Tibial artery (tissue), 4 donors: Measurements from ENCODE around the gene AAGAB.
"Not testable (repeated sequence)": the region's sequence is repeated elsewhere in the genome, so short reads cannot be mapped to it uniquely, and the experiment has no call there.

Experiments used
- DNase-seq, 2 donors: peaks; one replicate each; pipeline ENCODE4 v3.0.0-alpha.2; 2019
- H3K27ac ChIP-seq, 2 donors: fragments of 200-600 bp; sonication (generic) in 1 of 2; 1 replicate in 1 of 2; 2 replicates in 1 of 2; pipeline ENCODE4 v1.5.1; 2018 to 2019; ENCODE audit warnings: mild to moderate bottlenecking in 1 of 2
- H3K27me3 ChIP-seq, 2 donors: fragments of 200-600 bp; sonication (generic) in 1 of 2; one replicate each; pipeline versions ENCODE4 v1.5.1 to v1.6.0; 2016 to 2019
- H3K36me3 ChIP-seq, 3 donors: fragments of 200-600 bp; sonication (generic) in 2 of 3; one replicate each; pipeline ENCODE4 v1.5.1; 2016 to 2019; ENCODE audit warnings: mild to moderate bottlenecking in 2 of 3
- H3K4me1 ChIP-seq, 4 donors: fragments of 200-600 bp; sonication (generic) in 2 of 4; 1 replicate in 3 of 4; 2 replicates in 1 of 4; pipeline ENCODE4 v1.5.1; 2016 to 2019
- H3K4me3 ChIP-seq, 2 donors: fragments of 200-600 bp; sonication (generic) in 1 of 2; 1 replicate in 1 of 2; 2 replicates in 1 of 2; pipeline ENCODE4 v1.5.1; 2018 to 2019; ENCODE audit warnings: mild to moderate bottlenecking in 2 of 2
- H3K9me3 ChIP-seq, 3 donors: fragments of 200-600 bp; sonication (generic) in 1 of 3; one replicate each; pipeline ENCODE4 v1.5.1; 2016 to 2019
- CTCF ChIP-seq, 2 experiments: fragments of 200-600 bp in 1 of 2; fragments of 450-650 bp in 1 of 2; IDR thresholded peaks; one replicate each; pipeline ENCODE4 v1.5.1; 2017 to 2019; ENCODE audit warnings: antibody characterized with exemption in 2 of 2, mild to moderate bottlenecking in 1 of 2, moderate library complexity in 1 of 2
- intact Hi-C: fragments of 100-400 bp; cut with DNase I; formaldehyde crosslinking; loops from one replicate; pipeline ENCODE4 v1.15.0; 2023; ENCODE audit warnings: low total_unique reads

The AAGAB gene

GRCh38 chr15:67156834-67157233 is 97.6 kb downstream of the AAGAB start:
- Histone ChIP-seq H3K27ac (no peak overlapping the region), H3K9me3 (no peaks in the 10 kb centered on the region), H3K36me3 (no peaks in the 10 kb centered on the region), H3K4me3 (no peak overlapping the region), H3K27me3 (no peaks in the 10 kb centered on the region), H3K4me1 (peaks cover 0 to 12% (median 7%) of the 10 kb centered on the region in 4 donors)
- TF ChIP-seq CTCF (IDR thresholded peaks at IDR 0.05): no peak
- DNase-seq: peak in 1 of 2 donors; percentile 12
- intact Hi-C loops: no loop called here

GRCh38 chr15:67156426-67156825 is 98.0 kb downstream of the AAGAB start:
- Histone ChIP-seq H3K4me1 (peaks cover 0 to 15% (median 7%) of the 10 kb centered on the region in 4 donors), H3K4me3 (no peak overlapping the region), H3K27ac (no peak overlapping the region), H3K27me3 (no peaks in the 10 kb centered on the region), H3K9me3 (no peaks in the 10 kb centered on the region), H3K36me3 (no peaks in the 10 kb centered on the region)
- no peak for DNase-seq
- intact Hi-C loops: no loop called here
- TF ChIP-seq CTCF (IDR thresholded peaks at IDR 0.05): no peak

- H3K27ac ChIP-seq: no peak overlapping the region
- intact Hi-C loops: no loop called here
- DNase-seq: peak in 1 of 2 donors; percentile 9
- H3K4me1 ChIP-seq: peaks cover 0 to 34% (median 19%) of the 10 kb centered on the region in 4 donors
- TF ChIP-seq CTCF (IDR thresholded peaks at IDR 0.05): no peak
- H3K27me3 ChIP-seq: no peaks in the 10 kb centered on the region
- no peak overlapping the region for H3K4me3 ChIP-seq
- H3K9me3 ChIP-seq: no peaks in the 10 kb centered on the region
- no peaks in the 10 kb centered on the region for H3K36me3 ChIP-seq
These were observed 100.2 kb downstream of the AAGAB start for GRCh38 chr15:67154249-67154648.

- peaks cover 0 to 46% (median 23%) of the 10 kb centered on the region in 4 donors for H3K4me1 ChIP-seq
These were observed 101.4 kb downstream of the AAGAB start for GRCh38 chr15:67153044-67153443.

GRCh38 chr15:67152429-67152828 is 102.0 kb downstream of the AAGAB start:
- peaks cover 0 to 52% (median 27%) of the 10 kb centered on the region in 4 donors for H3K4me1 ChIP-seq
- peak overlapping the region in 1 of 2 donors; percentile 7 for H3K27ac ChIP-seq
- no peaks in the 10 kb centered on the region for H3K9me3 ChIP-seq
- no peaks in the 10 kb centered on the region for H3K27me3 ChIP-seq
- intact Hi-C loops: no loop called here
- no peak for TF ChIP-seq CTCF (IDR thresholded peaks at IDR 0.05)
- no peak overlapping the region for H3K4me3 ChIP-seq
- no peak for DNase-seq
- H3K36me3 ChIP-seq: no peaks in the 10 kb centered on the region

More at GRCh38 chr15:67153044-67153443, 101.4 kb downstream of the AAGAB start:
- H3K4me3 ChIP-seq, H3K9me3 ChIP-seq, H3K36me3 ChIP-seq, intact Hi-C loops, H3K27me3 ChIP-seq: not testable (repeated sequence)
- peak in 1 of 2 donors; percentile 50 for DNase-seq
- H3K27ac ChIP-seq: peak overlapping the region in 1 of 2 donors; percentile 40
